Stimulated activated CD4-positive, alpha-beta T cell treated with anti-CD3 and anti-CD28 coated beads, Interleukin-12 subunit alpha, Interleukin-12 subunit beta, amount 100 ng/mL, for 48 hours (primary cell): Measurements from ENCODE around the gene AGR2.

Experiments used
- DNase-seq, 3 donors: peaks; one replicate each; pipeline ENCODE4 v3.0.0-alpha.2; 2020; ENCODE audit warnings: low read depth in 2 of 3, low spot score in 1 of 3

AGR2 gene

DNA sequence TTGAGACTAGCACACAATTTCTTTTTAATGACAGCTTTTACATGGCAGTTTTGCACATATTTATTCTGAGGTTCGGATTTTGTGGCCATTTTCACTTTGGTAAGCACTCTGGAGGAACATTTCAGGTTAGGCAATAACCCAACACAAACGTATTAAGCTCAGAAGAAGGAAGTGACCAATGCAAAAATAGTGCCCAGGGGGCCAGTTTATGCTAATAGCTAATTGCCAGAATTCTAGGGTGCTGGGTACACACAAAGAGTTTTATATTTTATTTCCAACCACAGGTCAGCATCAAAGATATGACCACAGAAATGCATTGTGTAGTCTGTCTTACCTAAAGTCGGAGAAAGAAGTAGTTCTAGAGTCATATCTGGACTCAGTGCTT is 8.4 kb upstream of the AGR2 start:
- no peak for DNase-seq

DNA sequence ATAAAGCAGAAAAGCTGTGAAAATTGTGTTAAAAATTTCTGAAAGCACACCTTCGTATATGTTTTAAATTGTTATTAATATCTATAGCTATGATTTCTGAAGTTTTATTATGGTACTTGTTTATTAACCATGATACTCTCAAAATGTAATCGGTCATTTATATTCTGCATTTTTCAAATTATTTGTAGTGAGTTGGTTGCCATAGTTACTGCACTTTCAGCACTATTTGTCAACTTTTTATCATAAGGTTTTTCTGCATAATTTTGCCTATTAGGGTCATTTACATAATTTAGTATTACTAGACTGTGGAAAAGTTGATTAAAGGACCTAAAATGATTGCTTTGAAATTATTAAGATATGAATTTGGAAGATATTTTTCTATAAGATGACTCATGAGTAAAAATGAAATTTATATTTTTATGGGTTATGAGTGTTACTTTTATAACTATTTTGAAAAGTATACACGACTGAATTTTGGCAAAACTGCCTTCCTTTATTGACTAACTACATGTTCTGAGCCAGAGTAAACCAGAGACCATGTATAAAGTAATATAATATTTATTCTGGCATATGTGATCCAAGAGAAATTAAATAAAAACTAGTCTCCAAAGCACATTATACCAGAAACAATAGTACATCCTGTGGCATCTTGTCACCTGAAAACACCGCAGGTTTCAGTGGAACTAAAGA is 7.9 kb upstream of the AGR2 start:
- no peak for DNase-seq

DNA sequence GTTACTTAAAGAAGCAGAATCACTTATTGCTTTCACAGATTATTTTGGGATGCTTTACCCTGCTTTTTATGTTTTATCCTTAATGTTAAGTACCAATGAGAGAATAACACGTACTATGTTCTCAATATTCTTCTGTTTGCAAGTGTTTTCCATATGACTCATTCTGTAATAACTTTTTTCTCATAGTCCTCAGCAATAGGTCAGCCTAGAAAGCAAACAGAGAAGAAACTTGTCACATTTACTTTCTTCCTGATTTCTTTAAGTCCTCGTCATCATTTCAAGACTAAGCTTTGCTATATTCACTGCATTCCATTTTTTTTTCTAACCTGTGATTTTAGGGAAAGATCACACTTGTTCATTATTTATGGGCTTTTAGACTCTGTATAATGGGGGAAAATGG is 6.8 kb upstream of the AGR2 start:
- no peak for DNase-seq

DNA sequence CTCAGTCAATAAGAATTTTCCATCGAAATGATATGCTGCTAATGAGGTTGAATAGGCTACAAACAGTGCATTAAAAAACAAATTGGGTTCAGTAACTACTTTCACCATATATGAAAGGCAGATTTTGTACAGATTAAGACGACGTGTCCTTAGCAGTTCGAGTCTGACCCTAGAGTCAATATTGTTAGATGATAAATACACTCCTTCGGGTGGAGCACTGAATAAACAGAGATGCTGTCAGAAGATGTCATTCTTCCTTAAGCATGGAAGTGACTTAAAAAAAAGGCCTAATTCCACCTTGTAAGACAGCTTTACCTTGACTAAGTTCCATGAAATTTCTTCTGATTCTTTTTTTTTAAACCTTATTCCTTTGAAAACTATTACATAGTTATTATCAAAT is 5.8 kb upstream of the AGR2 start:
- no peak for DNase-seq

DNA sequence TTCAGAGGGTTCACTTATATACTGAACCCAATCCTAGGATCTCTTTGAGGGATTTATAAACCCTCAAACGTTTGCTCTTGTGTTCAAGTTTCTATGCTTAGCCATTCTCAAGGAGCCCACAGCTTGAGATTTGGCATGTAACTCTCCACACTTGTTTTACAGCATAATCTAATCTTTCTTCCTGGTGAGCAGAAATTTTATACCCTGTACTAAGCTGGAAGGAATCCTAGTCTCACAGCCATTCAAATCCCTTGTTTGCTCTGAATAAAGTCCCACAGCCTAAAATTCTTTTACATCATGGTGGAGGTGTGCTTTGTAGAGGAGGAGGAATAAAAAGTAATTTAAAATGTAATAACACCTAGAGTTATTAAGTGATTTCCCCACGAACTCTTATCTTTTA is 5.3 kb upstream of the AGR2 start:
- DNase-seq = no peak

DNA sequence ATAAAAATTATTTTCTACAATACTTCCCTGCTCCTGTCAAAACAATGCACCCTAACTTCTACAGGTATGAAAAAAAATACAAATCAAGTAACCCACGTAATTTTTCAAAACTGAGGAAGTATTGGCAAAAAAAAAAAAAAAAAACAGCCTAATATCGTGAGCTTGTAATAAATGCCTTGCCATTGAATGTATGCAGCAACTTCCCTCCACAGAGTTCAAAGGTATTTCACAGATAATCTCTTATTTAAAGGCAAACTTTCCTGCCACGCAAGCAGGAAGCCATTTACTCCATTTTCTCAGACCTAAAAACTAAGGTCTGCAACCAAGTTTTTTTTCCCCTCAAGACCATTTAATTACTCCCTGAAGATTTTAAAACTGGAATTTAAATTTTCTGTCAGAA is 642 bp upstream of the AGR2 start:
- DNase-seq = no peak

DNA sequence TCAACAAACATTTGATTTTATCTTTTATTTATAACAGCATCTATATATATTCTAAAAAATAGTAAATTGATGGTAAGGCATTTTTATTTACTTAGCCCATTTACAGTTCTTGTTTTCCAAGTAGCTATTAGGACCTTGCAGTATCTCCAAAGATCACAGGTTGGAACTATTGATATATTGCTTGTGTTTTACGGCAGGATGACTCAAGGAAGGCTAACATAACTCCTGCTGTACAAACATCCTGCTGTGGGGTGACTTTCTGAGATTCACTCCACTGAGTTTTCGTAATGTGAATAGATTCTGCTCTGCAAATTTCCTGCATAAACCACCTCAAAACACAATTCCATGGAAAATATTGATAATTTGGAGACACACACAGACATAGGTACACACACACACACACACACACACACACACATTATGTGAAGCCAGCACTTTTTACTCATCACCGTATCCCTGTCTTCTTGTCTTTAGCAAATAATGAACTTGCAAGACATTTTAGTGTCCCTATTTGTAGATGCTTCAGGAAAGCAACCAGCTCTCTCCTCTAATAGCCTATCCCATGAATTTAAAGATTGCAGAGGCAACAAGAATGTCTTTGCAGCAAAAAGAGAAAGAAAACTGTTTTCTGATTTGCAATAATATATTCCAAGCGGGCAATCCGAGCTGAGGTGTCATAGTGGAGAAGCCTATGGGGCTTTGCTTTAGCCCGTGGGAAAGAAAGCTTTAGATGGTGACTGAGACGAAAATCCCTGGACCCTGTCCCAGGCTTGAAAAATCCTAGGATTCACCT is 722 bp downstream of the AGR2 start:
- no peak for DNase-seq

DNA sequence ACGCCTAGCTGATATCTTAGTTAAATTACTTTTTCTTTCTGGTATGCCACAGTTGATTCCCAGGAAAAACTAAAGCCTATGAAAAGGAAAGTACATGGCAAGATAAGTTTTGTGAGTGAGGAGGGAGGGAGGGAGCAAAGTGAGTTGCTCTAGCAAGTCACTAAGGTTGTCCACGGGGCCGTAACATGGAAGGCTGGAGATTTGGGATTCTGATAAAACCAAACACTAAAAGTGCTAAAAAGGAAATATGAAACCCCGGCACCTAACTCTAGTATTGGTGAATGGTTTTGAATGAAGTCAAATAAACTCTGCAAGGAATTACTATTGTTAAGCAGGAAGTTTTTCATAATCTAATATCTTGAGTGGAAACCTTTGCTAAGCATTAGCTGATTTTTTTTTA is 1.7 kb downstream of the AGR2 start:
- DNase-seq = no peak

DNA sequence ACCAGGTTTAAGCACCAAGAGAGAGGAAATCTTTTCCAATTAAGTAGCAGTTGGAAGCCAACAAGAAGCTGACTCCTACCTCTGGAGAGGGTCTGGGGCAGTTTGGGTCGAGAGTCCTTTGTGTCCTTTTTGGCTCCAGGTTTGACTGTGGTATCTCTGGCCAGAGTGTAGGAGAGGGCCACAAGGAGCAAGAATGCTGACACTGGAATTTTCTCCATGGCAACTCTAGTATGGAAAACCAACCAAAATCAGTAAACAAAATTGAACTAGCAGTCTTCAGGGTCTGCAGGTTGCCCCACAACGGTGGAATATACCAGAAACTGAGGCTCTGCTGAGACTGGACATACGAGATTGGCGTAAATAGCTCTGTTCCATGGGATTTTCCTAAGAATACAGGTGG is 3.2 kb downstream of the AGR2 start:
- DNase-seq = no peak

DNA sequence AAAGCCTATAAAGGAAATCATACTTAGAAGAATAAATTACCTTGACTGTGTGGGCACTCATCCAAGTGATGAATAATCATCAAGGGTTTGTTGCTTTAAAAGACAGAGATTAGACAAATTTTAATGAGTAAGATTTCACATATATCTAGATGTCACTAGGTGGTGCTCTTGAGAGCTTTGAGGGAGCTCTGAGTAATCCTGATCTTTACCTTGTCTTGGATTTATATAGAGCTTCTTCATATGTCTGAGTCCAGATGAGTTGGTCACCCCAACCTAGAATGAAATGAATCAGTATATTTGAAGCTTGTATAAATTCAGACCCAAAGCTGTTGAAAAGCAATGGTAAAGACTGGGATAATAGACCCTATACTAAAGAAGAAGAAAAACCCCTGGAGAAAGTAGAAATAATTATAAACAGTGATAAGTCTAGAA is 3.7 kb downstream of the AGR2 start:
- DNase-seq = peak in 1 of 3 donors; percentile 5

DNA sequence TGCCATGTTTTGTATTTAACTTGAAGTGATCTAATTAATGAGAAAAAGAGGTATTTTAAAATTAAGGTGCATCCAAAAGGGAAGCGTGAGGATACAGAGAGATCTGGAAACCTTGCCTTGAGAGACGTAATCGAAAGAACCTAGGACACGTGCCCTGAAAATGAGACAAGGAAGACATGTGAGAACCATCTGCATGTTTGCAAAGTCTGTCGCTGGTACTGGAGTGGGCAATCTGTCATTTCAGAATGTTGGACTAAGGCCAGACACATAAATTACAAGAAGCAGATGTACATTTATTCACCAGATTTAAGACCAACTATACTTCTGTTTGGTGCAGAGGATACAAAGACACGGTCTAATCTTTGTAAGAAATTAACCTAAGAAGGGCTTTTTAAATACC is 9.2 kb downstream of the AGR2 start:
- no peak for DNase-seq

DNA sequence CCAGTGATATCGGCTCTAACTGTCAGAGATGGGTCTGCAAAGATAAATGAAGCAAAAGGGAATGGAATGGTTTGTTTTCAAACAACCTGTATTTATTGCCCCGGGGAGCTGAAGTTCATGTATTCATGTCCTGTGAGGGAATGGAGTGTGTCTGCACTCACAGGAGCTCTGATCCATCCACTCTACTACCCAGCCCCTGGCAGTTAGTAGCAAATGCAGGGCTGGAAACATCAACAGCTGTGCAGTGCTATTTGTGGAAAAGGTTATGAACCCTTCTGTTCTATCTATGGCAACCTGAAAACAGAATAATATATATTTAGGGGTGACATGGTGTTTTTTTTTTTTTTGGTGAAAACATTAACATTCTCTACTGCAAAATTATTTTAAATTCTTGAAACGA is 9.8 kb downstream of the AGR2 start:
- DNase-seq = no peak

DNA sequence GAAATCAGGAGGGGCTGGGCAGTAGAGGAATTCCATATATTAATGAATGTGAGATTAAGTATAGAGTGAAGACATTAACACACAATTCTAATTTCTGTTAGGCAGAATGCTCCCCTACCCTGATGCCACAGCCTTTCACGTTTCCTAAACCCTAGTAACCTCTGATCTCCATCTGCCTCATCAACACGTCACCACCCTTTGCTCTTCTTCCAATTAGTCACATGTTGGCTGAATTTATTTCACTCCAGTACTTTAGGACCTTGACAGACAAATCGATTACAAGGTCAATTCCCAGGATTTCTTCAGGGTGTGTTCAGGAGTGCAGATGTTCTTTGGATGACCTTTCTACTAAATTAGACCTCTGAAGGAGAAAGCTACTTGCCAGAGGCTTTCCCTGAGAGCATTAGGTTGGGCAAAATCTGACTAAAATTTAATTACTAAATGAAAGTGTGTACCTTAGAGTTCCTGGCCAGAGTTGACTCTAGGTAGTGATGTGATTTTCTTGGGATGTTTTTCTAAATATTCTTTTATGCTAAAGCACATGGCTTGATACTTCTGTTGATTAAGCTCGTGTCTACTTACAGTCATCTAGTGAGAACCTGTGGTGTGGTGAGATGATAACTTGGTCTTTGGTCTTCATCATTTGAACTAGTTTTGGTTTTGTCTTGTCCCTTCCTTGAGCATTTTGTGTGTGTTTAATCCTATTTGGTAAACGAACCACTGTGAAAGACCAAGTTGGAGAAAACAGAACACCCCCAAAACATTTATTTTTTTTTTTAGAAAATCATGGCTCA is 12.7 kb downstream of the AGR2 start:
- no peak for DNase-seq

DNA sequence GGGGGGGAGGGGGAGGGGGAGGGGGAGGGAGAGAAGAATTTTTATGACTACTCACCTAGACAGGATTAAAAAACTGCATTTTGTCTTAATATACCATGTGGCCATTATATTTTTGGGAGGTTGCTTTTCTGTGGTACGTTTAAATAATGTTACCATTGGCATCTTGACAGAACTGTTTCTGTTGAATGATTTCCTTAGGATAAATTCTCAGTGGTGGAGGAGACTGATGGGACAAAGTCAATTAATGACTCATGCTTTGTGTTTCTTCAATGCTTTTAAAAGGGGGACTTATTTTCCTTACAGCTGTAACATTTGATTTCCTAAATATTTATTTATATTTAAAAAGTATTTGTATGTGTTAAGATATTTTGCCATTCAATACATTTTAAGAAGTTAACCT is 13.7 kb downstream of the AGR2 start:
- no peak for DNase-seq

DNA sequence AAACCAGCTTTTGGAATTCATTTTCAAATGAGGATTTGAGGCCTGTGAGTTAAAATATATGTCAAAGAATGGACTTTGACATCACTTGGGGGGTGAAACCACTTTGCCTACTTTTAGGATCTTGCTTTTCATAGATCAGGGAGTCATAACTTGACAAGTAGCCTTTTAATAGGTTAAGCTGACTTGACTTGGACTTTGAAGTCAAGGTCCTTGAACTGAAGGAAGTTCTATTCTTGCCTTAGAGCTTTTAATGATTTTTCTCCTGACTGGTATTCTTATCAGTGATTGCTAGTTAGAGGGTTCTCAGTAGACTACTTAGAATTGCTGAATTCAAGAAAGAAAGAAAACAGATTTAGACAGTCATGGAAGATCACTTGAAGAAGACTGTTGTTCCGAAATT is 17.7 kb downstream of the AGR2 start:
- no peak for DNase-seq

DNA sequence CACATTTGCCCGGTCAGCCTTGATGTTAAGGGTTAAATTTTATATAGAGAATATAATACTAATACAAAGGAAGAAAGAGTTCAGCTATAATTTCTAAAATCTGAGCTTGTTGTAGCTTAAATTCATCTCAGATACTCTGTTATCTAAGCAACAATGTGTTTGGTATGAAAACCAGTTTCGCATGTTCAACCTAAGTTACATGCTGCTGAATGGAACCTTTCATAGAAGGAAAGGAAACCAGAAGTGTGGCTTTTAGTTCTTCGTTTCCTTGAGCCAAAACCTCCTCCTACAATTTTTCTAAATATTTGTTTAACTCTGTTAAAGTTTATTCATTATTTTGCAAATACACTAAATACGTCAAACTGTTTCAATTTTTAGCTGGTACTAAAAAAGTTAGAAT is 18.5 kb downstream of the AGR2 start:
- DNase-seq = no peak

DNA sequence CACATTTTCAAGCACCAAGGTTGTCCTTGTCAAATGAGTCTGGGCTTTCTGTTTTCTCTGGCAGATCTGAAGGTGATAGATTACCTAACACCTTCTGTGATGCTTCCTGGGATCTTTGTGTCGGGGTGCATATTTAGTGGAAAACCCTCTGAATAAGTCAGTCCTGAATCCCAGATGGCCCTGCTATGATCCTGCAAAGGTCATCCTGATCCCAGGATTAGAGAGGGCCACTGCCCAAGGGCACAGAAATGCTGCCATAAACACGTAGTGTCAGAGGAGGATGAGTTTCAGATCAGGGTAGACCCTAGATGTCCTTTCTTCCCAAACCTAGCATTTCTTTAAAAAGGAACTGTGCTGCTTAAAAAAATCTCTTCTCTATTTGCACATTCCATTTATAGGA is 19.0 kb downstream of the AGR2 start:
- no peak for DNase-seq

DNA sequence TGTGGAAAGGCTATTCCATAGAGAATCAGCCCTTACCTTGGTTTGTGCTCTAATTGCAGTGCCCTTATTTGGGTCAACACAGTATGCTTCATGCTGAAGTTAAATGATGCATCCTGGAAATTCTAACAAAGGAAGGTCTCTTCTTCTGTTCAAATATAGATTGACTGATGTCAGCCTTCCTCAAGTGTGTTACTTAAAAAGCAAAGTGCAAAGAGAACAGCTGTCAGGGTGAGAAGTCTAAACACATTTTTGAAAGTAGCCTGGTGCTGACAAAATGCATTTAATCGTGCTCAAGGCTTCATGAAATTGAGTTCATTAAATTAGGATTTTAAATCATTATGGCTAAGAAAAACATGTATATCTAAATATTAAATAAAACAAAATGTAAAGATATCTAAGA is 19.5 kb downstream of the AGR2 start:
- DNase-seq = no peak

DNA sequence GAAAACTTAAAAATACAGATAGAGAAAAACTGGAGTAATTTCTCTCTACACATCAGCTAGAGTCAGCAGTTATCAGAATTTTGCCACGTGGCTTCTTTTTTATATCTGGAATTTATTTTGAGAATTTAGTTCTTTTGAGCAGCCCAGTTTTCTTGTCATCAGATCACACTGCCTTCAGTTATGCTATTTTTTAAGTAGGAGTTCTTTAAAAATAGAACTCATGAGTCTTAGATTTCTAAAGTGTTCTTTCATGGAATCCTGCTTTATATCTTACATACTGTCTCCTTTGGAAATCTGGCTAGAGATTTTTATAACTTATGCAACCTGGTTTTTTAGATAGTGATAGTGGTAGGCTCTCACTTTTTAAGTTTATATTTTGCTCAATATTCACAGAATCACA is 24.2 kb downstream of the AGR2 start:
- DNase-seq = no peak

DNA sequence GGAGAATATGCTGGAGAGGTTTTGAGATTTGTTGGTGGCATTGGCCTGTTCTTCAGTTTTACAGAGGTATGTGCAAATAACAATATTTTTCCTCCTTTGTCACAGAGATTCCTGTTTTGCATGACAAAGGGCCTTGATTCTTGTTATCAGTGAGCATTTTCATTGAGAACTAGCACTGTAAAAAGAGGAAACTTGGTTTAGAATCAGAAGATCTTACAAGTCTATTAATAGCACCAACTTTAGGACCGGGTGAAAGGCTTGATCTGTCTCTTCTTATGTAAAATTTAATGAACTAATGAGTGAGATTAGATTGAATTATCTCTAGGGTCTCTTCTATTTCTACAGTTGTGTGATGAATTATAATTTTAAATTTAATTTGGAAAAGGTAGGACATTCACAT is 25.7 kb downstream of the AGR2 start:
- DNase-seq = no peak

DNA sequence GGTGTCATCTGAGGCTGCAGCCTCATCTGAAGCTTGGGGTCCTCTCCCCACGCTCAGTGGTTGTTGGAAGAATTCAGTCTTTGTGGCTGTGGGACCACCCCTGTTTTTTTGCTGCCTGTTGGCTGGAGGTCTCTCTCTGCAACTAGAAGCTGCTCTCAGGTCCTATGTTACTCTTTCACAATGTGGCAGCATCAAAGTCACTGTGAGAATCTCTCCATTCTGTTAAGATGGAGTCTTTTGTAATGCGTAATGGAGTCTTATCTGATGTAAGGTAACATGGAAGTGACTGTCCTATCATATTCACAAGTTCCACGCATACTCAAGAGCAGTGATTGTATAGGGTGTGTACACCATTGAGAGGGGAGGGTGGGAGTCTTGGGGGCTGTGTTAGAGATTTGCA is 26.3 kb downstream of the AGR2 start:
- DNase-seq = no peak

DNA sequence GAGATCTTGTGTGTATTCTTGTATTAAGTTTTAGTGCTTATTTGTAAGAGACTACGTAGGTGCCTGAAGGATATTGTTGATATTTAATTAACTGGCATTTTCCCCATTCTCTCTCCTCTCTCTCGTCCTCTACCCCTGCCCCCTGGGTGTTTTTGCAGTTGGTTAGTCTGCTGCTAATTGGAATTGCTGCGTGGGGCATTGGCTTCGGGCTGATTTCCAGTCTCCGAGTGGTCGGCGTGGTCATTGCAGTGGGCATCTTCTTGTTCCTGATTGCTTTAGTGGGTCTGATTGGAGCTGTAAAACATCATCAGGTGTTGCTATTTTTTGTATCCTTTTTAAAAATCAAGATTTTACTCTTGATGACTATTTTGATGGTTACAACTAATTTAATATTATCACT is 28.7 kb downstream of the AGR2 start:
- DNase-seq = no peak
